ENCODE measurements around the gene CTCF.

The CTCF gene

GRCh38 chr16:67594256-67594915 lies 32.1 kb downstream of the CTCF start:
- no peak for DNase-seq (ENCODE audit: extremely low read depth in 1 of 2, low read depth in 1 of 2)

- DNase-seq (ENCODE audit: extremely low read depth in 1 of 2, low read depth in 1 of 2): no peak
Measured at GRCh38 chr16:67594956-67595355, 32.6 kb downstream of the CTCF start.

GRCh38 chr16:67598527-67598926 lies 36.2 kb downstream of the CTCF start:
- no peak for DNase-seq (ENCODE audit: extremely low read depth in 1 of 2, low read depth in 1 of 2)

GRCh38 chr16:67605641-67606040 lies 43.3 kb downstream of the CTCF start:
- no peak for DNase-seq (ENCODE audit: extremely low read depth in 1 of 2, low read depth in 1 of 2)

GRCh38 chr16:67606632-67607031 lies 44.3 kb downstream of the CTCF start:
- DNase-seq (ENCODE audit: extremely low read depth in 1 of 2, low read depth in 1 of 2): no peak

GRCh38 chr16:67608364-67608763 lies 46.0 kb downstream of the CTCF start:
- DNase-seq (ENCODE audit: extremely low read depth in 1 of 2, low read depth in 1 of 2): no peak

GRCh38 chr16:67613808-67614207 lies 51.5 kb downstream of the CTCF start:
- DNase-seq (ENCODE audit: extremely low read depth in 1 of 2, low read depth in 1 of 2): no peak

- DNase-seq (ENCODE audit: extremely low read depth in 1 of 2, low read depth in 1 of 2): no peak
Measured at GRCh38 chr16:67628216-67628615, 65.9 kb downstream of the CTCF start.

GRCh38 chr16:67632415-67633172 lies 70.3 kb downstream of the CTCF start:
- no peak for DNase-seq (ENCODE audit: extremely low read depth in 1 of 2, low read depth in 1 of 2)

GRCh38 chr16:67636713-67637112 lies 74.4 kb downstream of the CTCF start:
- no peak for DNase-seq (ENCODE audit: extremely low read depth in 1 of 2, low read depth in 1 of 2)

GRCh38 chr16:67637625-67638024 lies 75.3 kb downstream of the CTCF start:
- DNase-seq (ENCODE audit: extremely low read depth in 1 of 2, low read depth in 1 of 2): no peak

- DNase-seq (ENCODE audit: extremely low read depth in 1 of 2, low read depth in 1 of 2): no peak
Measured at GRCh38 chr16:67641779-67642708, 79.7 kb downstream of the CTCF start.

- no peak for DNase-seq (ENCODE audit: extremely low read depth in 1 of 2, low read depth in 1 of 2)
Measured at GRCh38 chr16:67644038-67644437, 81.7 kb downstream of the CTCF start.

- no peak for DNase-seq (ENCODE audit: extremely low read depth in 1 of 2, low read depth in 1 of 2)
Measured at GRCh38 chr16:67645397-67646121, 83.2 kb downstream of the CTCF start.

GRCh38 chr16:67647111-67647651 lies 84.9 kb downstream of the CTCF start:
- no peak for DNase-seq (ENCODE audit: extremely low read depth in 1 of 2, low read depth in 1 of 2)

- no peak for DNase-seq (ENCODE audit: extremely low read depth in 1 of 2, low read depth in 1 of 2)
Measured at GRCh38 chr16:67647681-67648080, 85.4 kb downstream of the CTCF start.

- DNase-seq (ENCODE audit: extremely low read depth in 1 of 2, low read depth in 1 of 2): no peak
Measured at GRCh38 chr16:67648088-67648763, 85.9 kb downstream of the CTCF start.

GRCh38 chr16:67648764-67649407 lies 86.6 kb downstream of the CTCF start:
- DNase-seq (ENCODE audit: extremely low read depth in 1 of 2, low read depth in 1 of 2): no peak

- no peak for DNase-seq (ENCODE audit: extremely low read depth in 1 of 2, low read depth in 1 of 2)
Measured at GRCh38 chr16:67649494-67649931, 87.2 kb downstream of the CTCF start.

All from activated CD8-positive, alpha-beta memory T cell treated with anti-CD3 and anti-CD28 coated beads for 1 hour (primary cell).